GM12878 (cell line): Measurements from ENCODE around the gene ACSS1. TPM values are rescaled to one million over a fixed set of nuclear protein-coding genes. Genes with fewer than 3 reads are reported as not detected.

Experiments
- polyA plus RNA-seq, 11 experiments: library from polyadenylated mRNA; depleted of rRNA in 4 of 11; unstranded in 6 of 11; stranded (reverse) in 5 of 11; fragments of >200 nt; fragmentation: Nextera tagmentation in 4 of 11; fragmentation: Illumina TruSeq in 1 of 11; extraction: Ambion mirVana in 4 of 11; extraction: Trizol in 1 of 11; gene quantifications; 1 replicate in 1 of 11; 2 replicates in 10 of 11; pipeline versions ENCODE4 v1.2.1 to v1.2.3, GENCODE V29; 2011 to 2016; ENCODE audit warnings: inconsistent platforms in 2 of 11, missing spikeins in 2 of 11, low read depth in 1 of 11
- small RNA-seq: library from RNA; depleted of rRNA; stranded (forward); fragments of <200 nt; gene quantifications from one replicate; pipeline ENCODE3, GENCODE V24; 2014
- total RNA-seq, 4 experiments: library from RNA; depleted of rRNA in 3 of 4; stranded (reverse); fragments of >200 nt in 3 of 4; fragmentation: Illumina TruSeq in 1 of 4; extraction: Trizol in 1 of 4; gene quantifications; 2 replicates each; pipeline versions ENCODE4 v1.2.1 to v1.2.3, GENCODE V29; 2013 to 2021

Gene ACSS1
- total and polyA plus RNA-seq, 10 of the 15 experiments (the other 5 are each of a cell fraction or from before 2014, with no cell fraction given): 1.3 to 44.9 (median 31.1) TPM

Small RNAs within 50 kb of the gene (small RNA-seq; reads per million reads assigned to genes)
- gene RNU6-1257P: not detected

Other genes with a start within 250 kb of the ACSS1 start
- not detected in 2 replicates for gene CST7, start 108.9 kb downstream of the ACSS1 start, total RNA-seq (2014; rRNA removed)
- not detected in 2 replicates for gene CST7, start 108.9 kb downstream of the ACSS1 start, total RNA-seq (2014; rRNA removed; fragmentation: Illumina TruSeq; extraction: Trizol)
- not detected in 2 replicates for gene CST7, start 108.9 kb downstream of the ACSS1 start, total RNA-seq (2021)
- 0.32 and 0.69 TPM in 2 replicates for gene CST7, start 108.9 kb downstream of the ACSS1 start, polyA plus RNA-seq (2011; rRNA removed)
- not detected in 2 replicates for gene CST7, start 108.9 kb downstream of the ACSS1 start, polyA plus RNA-seq (2014; fragmentation: Illumina TruSeq; extraction: Trizol)
- gene CST7, start 108.9 kb downstream of the ACSS1 start, polyA plus RNA-seq (2014; fragmentation: Nextera tagmentation; extraction: Ambion mirVana): not detected
- gene CST7, start 108.9 kb downstream of the ACSS1 start, polyA plus RNA-seq (2014; rRNA removed): not detected in 2 replicates
- gene CST7, start 108.9 kb downstream of the ACSS1 start, polyA plus RNA-seq (2016; fragmentation: Nextera tagmentation; extraction: Ambion mirVana): not detected
- 32.5 and 34.7 TPM in 2 replicates for gene APMAP, start 65.4 kb downstream of the ACSS1 start, total RNA-seq (2014; rRNA removed)
- 29.3 and 31.2 TPM in 2 replicates for gene APMAP, start 65.4 kb downstream of the ACSS1 start, total RNA-seq (2014; rRNA removed; fragmentation: Illumina TruSeq; extraction: Trizol)
- gene APMAP, start 65.4 kb downstream of the ACSS1 start, total RNA-seq (2021): 31.7 and 32.9 TPM in 2 replicates
- gene APMAP, start 65.4 kb downstream of the ACSS1 start, polyA plus RNA-seq (2011; rRNA removed): 33.6 and 34.9 TPM in 2 replicates
- 28.0 and 30.5 TPM in 2 replicates for gene APMAP, start 65.4 kb downstream of the ACSS1 start, polyA plus RNA-seq (2014; fragmentation: Illumina TruSeq; extraction: Trizol)
- gene APMAP, start 65.4 kb downstream of the ACSS1 start, polyA plus RNA-seq (2014; fragmentation: Nextera tagmentation; extraction: Ambion mirVana): 10 to 100 TPM; 12.1 to 22.3 TPM
- 38.4 and 38.7 TPM in 2 replicates for gene APMAP, start 65.4 kb downstream of the ACSS1 start, polyA plus RNA-seq (2014; rRNA removed)
- gene APMAP, start 65.4 kb downstream of the ACSS1 start, polyA plus RNA-seq (2016; fragmentation: Nextera tagmentation; extraction: Ambion mirVana): 10 to 100 TPM; 56.6 to 60.2 TPM
- gene VSX1, start 24.0 kb upstream of the ACSS1 start, total RNA-seq (2014; rRNA removed): not detected in 2 replicates
- not detected in 2 replicates for gene VSX1, start 24.0 kb upstream of the ACSS1 start, total RNA-seq (2014; rRNA removed; fragmentation: Illumina TruSeq; extraction: Trizol)
- not detected in 2 replicates for gene VSX1, start 24.0 kb upstream of the ACSS1 start, total RNA-seq (2021)
- gene VSX1, start 24.0 kb upstream of the ACSS1 start, polyA plus RNA-seq (2011; rRNA removed): 0.03 and 0.05 TPM in 2 replicates
- not detected in 2 replicates for gene VSX1, start 24.0 kb upstream of the ACSS1 start, polyA plus RNA-seq (2014; fragmentation: Illumina TruSeq; extraction: Trizol)
- not detected for gene VSX1, start 24.0 kb upstream of the ACSS1 start, polyA plus RNA-seq (2014; fragmentation: Nextera tagmentation; extraction: Ambion mirVana)
- gene VSX1, start 24.0 kb upstream of the ACSS1 start, polyA plus RNA-seq (2014; rRNA removed): not detected in 2 replicates
- not detected for gene VSX1, start 24.0 kb upstream of the ACSS1 start, polyA plus RNA-seq (2016; fragmentation: Nextera tagmentation; extraction: Ambion mirVana)
- gene ENTPD6, start 137.6 kb upstream of the ACSS1 start, total RNA-seq (2014; rRNA removed): 36.8 and 38.0 TPM in 2 replicates
- 20.9 and 22.9 TPM in 2 replicates for gene ENTPD6, start 137.6 kb upstream of the ACSS1 start, total RNA-seq (2014; rRNA removed; fragmentation: Illumina TruSeq; extraction: Trizol)
- gene ENTPD6, start 137.6 kb upstream of the ACSS1 start, total RNA-seq (2021): 40.1 and 45.4 TPM in 2 replicates
- 24.7 and 35.3 TPM in 2 replicates for gene ENTPD6, start 137.6 kb upstream of the ACSS1 start, polyA plus RNA-seq (2011; rRNA removed)
- 11.7 and 19.2 TPM in 2 replicates for gene ENTPD6, start 137.6 kb upstream of the ACSS1 start, polyA plus RNA-seq (2014; fragmentation: Illumina TruSeq; extraction: Trizol)
- 1 to 10 TPM in 1 of 2 experiments, under 1 TPM in 1; 0.53 to 2.5 TPM for gene ENTPD6, start 137.6 kb upstream of the ACSS1 start, polyA plus RNA-seq (2014; fragmentation: Nextera tagmentation; extraction: Ambion mirVana)
- 36.8 and 42.1 TPM in 2 replicates for gene ENTPD6, start 137.6 kb upstream of the ACSS1 start, polyA plus RNA-seq (2014; rRNA removed)
- gene ENTPD6, start 137.6 kb upstream of the ACSS1 start, polyA plus RNA-seq (2016; fragmentation: Nextera tagmentation; extraction: Ambion mirVana): 10 to 100 TPM; 29.6 to 32.7 TPM
- gene PYGB, start 189.9 kb upstream of the ACSS1 start, total RNA-seq (2014; rRNA removed): 24.6 and 27.4 TPM in 2 replicates
- 14.2 and 16.1 TPM in 2 replicates for gene PYGB, start 189.9 kb upstream of the ACSS1 start, total RNA-seq (2014; rRNA removed; fragmentation: Illumina TruSeq; extraction: Trizol)
- 31.0 and 33.5 TPM in 2 replicates for gene PYGB, start 189.9 kb upstream of the ACSS1 start, total RNA-seq (2021)
- gene PYGB, start 189.9 kb upstream of the ACSS1 start, polyA plus RNA-seq (2011; rRNA removed): 6.1 and 11.9 TPM in 2 replicates
- 8.0 and 17.4 TPM in 2 replicates for gene PYGB, start 189.9 kb upstream of the ACSS1 start, polyA plus RNA-seq (2014; fragmentation: Illumina TruSeq; extraction: Trizol)
- gene PYGB, start 189.9 kb upstream of the ACSS1 start, polyA plus RNA-seq (2014; fragmentation: Nextera tagmentation; extraction: Ambion mirVana): 1 to 10 TPM in 1 of 2 experiments, under 1 TPM in 1; 0.34 to 1.3 TPM
- gene PYGB, start 189.9 kb upstream of the ACSS1 start, polyA plus RNA-seq (2014; rRNA removed): 26.2 and 31.8 TPM in 2 replicates
- gene PYGB, start 189.9 kb upstream of the ACSS1 start, polyA plus RNA-seq (2016; fragmentation: Nextera tagmentation; extraction: Ambion mirVana): 10 to 100 TPM; 26.2 to 27.6 TPM